CD4-positive, CD25-positive, alpha-beta regulatory T cell (primary cell): ENCODE data around the gene TMEM217. TPM values are rescaled to one million over a fixed set of nuclear protein-coding genes. Genes with fewer than 3 reads are reported as not detected.
"Not testable (repeated sequence)": the region's sequence is repeated elsewhere in the genome, so short reads cannot be mapped to it uniquely, and the experiment has no call there.

Source experiments
- ATAC-seq, 2 donors: fragments of 150-1000 bp; cut with Tn5 transposase; one replicate each; pipeline ENCODE4 v1.10.0; 2021; ENCODE audit warnings: low read depth in 2 of 2, moderate number of reproducible peaks in 2 of 2, moderate library complexity in 1 of 2
- DNase-seq, 3 donors: peaks; one replicate each; pipeline versions ENCODE4 v3.0.0 to v3.0.0-alpha.2; 2012 to 2022; ENCODE audit warnings: mixed read lengths in 1 of 3
- H3K27ac ChIP-seq: one replicate; pipeline ENCODE4 v1.7.0; 2013; ENCODE audit warnings: mild to moderate bottlenecking, low read length; ENCODE audit not compliant: insufficient read depth, poor library complexity, severe bottlenecking
- H3K27me3 ChIP-seq: one replicate; pipeline ENCODE4 v1.7.0; 2013; ENCODE audit warnings: low read length; ENCODE audit not compliant: control insufficient read depth, insufficient read depth
- H3K36me3 ChIP-seq: one replicate; pipeline ENCODE4 v1.7.0; 2013; ENCODE audit warnings: mild to moderate bottlenecking, low read length, moderate library complexity; ENCODE audit not compliant: control insufficient read depth, insufficient read depth
- H3K4me1 ChIP-seq: 2 replicates; pipeline ENCODE4 v1.7.0; 2013; ENCODE audit warnings: mild to moderate bottlenecking, low read length; ENCODE audit not compliant: insufficient read depth, control insufficient read depth, poor library complexity, severe bottlenecking
- H3K4me3 ChIP-seq: one replicate; pipeline ENCODE4 v1.7.0; 2013; ENCODE audit warnings: low read depth, mild to moderate bottlenecking, low read length, moderate library complexity
- H3K9me3 ChIP-seq, 2 experiments: 1 replicate in 1 of 2; 2 replicates in 1 of 2; pipeline ENCODE4 v1.7.0; 2013; ENCODE audit warnings: low read length in 2 of 2, mild to moderate bottlenecking in 1 of 2, moderate library complexity in 1 of 2; ENCODE audit not compliant: control insufficient read depth in 2 of 2
- H3K27ac Mint-ChIP-seq, 3 donors: one replicate each; pipeline ENCODE4 v1.8.0; 2020 to 2022; ENCODE audit warnings: mild to moderate bottlenecking in 3 of 3, mixed read lengths in 3 of 3, moderate library complexity in 2 of 3
- H3K27me3 Mint-ChIP-seq: one replicate; pipeline ENCODE4 v1.8.0; 2022; ENCODE audit warnings: mild to moderate bottlenecking, mixed read lengths
- H3K36me3 Mint-ChIP-seq: one replicate; pipeline ENCODE4 v1.8.0; 2020; ENCODE audit warnings: mixed read lengths
- H3K4me1 Mint-ChIP-seq, 4 donors: one replicate each; pipeline ENCODE4 v1.8.0; 2020 to 2022; ENCODE audit warnings: mixed read lengths in 4 of 4, mild to moderate bottlenecking in 1 of 4
- H3K4me3 Mint-ChIP-seq, 4 donors: one replicate each; pipeline ENCODE4 v1.8.0; 2020 to 2022; ENCODE audit warnings: mild to moderate bottlenecking in 4 of 4, mixed read lengths in 4 of 4, moderate library complexity in 3 of 4
- H3K9me3 Mint-ChIP-seq, 7 donors: one replicate each; pipeline ENCODE4 v1.8.0; 2020 to 2022; ENCODE audit warnings: mixed read lengths in 7 of 7, mild to moderate bottlenecking in 3 of 7, moderate library complexity in 2 of 7
- polyA plus RNA-seq, 4 donors: library from polyadenylated mRNA; unstranded; fragments of 300-500 nt; fragmentation: Illumina TruSeq; gene quantifications; one replicate each; pipeline ENCODE4 v1.2.3, GENCODE V29; 2021
- total RNA-seq: library from RNA; stranded (reverse); gene quantifications from one replicate; pipeline ENCODE4 v1.2.3, GENCODE V29; 2022

Gene TMEM217
- total RNA-seq, result 1.4 TPM
- 1 to 10 TPM in 1 of 4 donors, under 1 TPM in 3; 0.38 to 1.2 (median 0.72) TPM for polyA plus RNA-seq

DNA sequence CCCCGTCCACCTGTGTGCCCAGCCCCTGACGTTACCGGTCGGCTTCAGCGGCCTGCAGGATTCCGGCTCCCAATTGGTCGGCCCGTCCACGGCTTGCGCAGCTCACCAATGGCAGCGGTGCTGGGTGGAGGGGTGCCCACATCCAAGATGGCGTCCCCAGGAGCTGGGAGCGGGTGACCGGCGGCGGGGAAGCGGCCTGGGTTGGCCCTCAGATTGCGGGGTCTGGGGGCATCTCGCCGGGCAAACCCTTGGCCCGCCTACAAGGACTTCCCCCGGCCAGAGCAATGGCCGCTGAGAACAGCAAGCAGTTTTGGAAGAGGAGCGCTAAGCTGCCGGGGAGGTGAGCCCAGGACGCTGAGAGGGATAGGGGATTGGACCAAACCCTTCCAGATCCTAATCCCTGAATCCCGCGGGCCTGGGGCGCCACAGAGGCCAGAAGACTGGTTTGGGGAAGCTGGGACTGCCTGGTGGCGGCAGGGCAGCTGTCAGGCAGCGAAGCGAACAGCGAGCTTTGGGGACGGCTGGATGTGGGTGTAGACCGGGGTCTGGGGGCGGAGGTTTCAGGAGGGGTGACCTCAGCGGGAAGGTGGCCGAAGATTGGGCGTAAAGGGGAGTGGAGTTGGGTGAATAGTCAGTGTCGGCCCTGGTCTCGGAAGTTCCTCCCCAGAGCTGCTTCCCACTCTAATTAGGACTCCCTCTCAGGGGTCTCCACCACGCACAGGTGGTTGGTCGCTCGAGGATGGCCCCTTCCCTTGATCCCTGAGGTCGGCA, at the start of gene TMEM217, which contains the start of gene TBC1D22B:
Gene TMEM217 (minus strand): TSS at position 511 of the 771 bp plus-strand sequence. CDS start 39,114 bp downstream, outside the sequence.
Gene TBC1D22B (plus strand): TSS at position 139 of the 771 bp plus-strand sequence. CDS start 146 bp downstream, at position 285.
- DNase-seq (peak; percentile 93 to 97 (median 94)), ATAC-seq (peak; percentile 100)
- H3K9me3 ChIP-seq, result no peaks in the 10 kb centered on the region
- no peaks in the 10 kb centered on the region for H3K27me3 ChIP-seq
- H3K4me3 ChIP-seq, result peak within 1 kb of the TSS; percentile 89
- H3K4me1 Mint-ChIP-seq, result peaks cover 19 to 55% (median 39%) of the 10 kb centered on the region in 4 donors
- H3K27me3 Mint-ChIP-seq, result no peaks in the 10 kb centered on the region
- peak within 1 kb of the TSS; percentile 86 for H3K27ac ChIP-seq
- H3K36me3 Mint-ChIP-seq, result no peaks in the 10 kb centered on the region
- no peaks in the 10 kb centered on the region for H3K36me3 ChIP-seq
- peak within 1 kb of the TSS; percentile 89 to 96 (median 92) for H3K4me3 Mint-ChIP-seq
- no peaks in the 10 kb centered on the region for H3K9me3 Mint-ChIP-seq
- H3K27ac Mint-ChIP-seq, result peak within 1 kb of the TSS; percentile 69 to 93 (median 92)
- peaks cover 33% of the 10 kb centered on the region for H3K4me1 ChIP-seq

DNA sequence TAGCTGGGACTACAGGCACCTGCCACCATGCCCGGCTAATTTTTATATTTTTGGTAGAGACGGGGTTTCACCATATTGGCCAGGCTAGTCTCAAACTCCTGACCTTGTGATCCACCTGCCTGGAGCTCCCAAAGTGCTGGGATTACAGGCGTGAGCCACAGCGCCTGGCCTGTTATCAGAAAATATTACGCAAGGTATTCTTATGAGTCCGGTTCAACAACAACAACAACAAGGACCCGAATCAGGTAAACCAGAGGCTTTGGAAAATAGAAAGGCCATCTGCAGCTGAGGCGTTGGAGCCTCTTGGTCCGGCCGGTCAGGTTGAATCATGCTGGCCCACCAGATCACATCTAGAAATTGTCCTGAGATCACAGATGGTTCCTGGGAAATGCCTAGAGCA, 49.5 kb upstream of the TMEM217 start:
- not testable (repeated sequence) for H3K27me3 Mint-ChIP-seq, H3K27me3 ChIP-seq, H3K4me3 ChIP-seq, H3K9me3 Mint-ChIP-seq, H3K4me1 Mint-ChIP-seq, H3K27ac ChIP-seq, ATAC-seq, H3K4me1 ChIP-seq, H3K27ac Mint-ChIP-seq, DNase-seq, H3K4me3 Mint-ChIP-seq, H3K9me3 ChIP-seq
- peaks cover 25% of the 10 kb centered on the region for H3K36me3 ChIP-seq
- H3K36me3 Mint-ChIP-seq, result peaks cover 31% of the 10 kb centered on the region

DNA sequence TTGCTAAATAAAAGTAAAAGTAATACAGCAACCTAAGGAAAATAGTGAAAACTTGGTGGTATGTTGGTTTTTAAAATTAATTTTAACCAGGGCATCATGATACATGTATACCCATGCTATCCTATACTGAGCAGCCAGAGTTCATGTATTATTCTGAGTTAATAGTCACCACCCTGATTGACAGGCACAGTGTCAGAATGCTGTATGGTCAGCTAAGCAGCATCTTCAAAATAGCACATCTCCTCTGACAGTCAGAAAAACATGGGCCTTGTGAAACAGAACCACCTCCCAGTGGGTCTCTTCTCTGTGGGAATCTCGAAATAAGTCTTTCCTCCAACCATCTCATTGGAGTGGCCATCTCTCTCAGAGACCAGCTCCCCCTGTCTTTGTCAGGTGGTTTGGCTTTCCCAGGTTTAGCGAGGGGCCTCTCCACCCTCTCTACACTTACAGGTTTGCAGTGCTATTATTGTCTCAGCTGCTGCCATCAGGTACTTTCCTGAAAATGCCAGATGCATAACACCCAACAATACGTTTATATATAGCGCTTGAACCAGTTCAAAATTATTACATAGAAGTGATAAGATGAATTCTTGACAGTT, 48.8 kb upstream of the TMEM217 start:
- peaks cover 0 to 7% (median 3%) of the 10 kb centered on the region in 4 donors for H3K4me1 Mint-ChIP-seq
- DNase-seq (no peak), ATAC-seq (no peak)
- peaks cover 29% of the 10 kb centered on the region for H3K36me3 ChIP-seq
- H3K27me3 ChIP-seq, result no peaks in the 10 kb centered on the region
- no peaks in the 10 kb centered on the region for H3K27me3 Mint-ChIP-seq
- no peaks in the 10 kb centered on the region for H3K9me3 ChIP-seq
- no peak overlapping the region for H3K27ac ChIP-seq
- no peaks in the 10 kb centered on the region for H3K4me1 ChIP-seq
- no peaks in the 10 kb centered on the region for H3K9me3 Mint-ChIP-seq
- H3K36me3 Mint-ChIP-seq, result peaks cover 36% of the 10 kb centered on the region
- H3K4me3 ChIP-seq, result no peak overlapping the region
- H3K4me3 Mint-ChIP-seq, result no peak overlapping the region
- no peak overlapping the region for H3K27ac Mint-ChIP-seq

DNA sequence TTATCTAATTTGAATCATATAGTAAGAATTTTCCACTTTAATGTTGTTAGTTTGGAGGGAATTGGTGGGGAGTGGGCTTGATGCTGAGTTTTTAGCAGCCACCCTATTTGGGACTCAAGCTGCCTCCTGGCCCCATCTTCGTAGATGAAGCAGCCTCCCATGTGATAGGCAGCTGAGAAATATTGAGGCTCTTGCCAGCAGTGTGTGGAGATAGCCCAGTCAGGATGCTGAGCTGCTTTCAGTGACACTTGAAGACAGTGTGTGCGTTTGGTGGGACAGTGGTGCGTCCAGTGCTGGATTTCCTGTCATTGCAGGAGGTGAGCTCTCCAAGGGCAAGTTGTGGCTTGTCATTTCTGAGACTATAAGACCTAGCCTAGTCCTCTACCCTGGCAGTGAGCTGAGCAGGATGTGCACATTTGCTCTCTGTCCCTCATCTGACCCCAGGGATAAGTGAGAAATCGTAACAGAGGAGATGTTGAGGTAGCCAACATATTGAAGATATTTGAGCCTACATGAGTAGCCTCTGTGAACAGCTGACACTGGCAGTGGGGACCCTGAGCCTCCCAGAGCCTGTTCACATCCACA, 48.0 kb upstream of the TMEM217 start:
- peaks cover 0 to 7% (median under 1%) of the 10 kb centered on the region in 4 donors for H3K4me1 Mint-ChIP-seq
- peaks cover 36% of the 10 kb centered on the region for H3K36me3 ChIP-seq
- H3K4me3 Mint-ChIP-seq, result no peak overlapping the region
- H3K27ac Mint-ChIP-seq, result no peak overlapping the region
- ATAC-seq (no peak), DNase-seq (no peak)
- H3K27me3 ChIP-seq, result no peaks in the 10 kb centered on the region
- H3K27me3 Mint-ChIP-seq, result no peaks in the 10 kb centered on the region
- no peaks in the 10 kb centered on the region for H3K9me3 ChIP-seq
- H3K4me1 ChIP-seq, result no peaks in the 10 kb centered on the region
- no peak overlapping the region for H3K4me3 ChIP-seq
- H3K36me3 Mint-ChIP-seq, result peaks cover 43% of the 10 kb centered on the region
- H3K27ac ChIP-seq, result no peak overlapping the region
- H3K9me3 Mint-ChIP-seq, result no peaks in the 10 kb centered on the region

DNA sequence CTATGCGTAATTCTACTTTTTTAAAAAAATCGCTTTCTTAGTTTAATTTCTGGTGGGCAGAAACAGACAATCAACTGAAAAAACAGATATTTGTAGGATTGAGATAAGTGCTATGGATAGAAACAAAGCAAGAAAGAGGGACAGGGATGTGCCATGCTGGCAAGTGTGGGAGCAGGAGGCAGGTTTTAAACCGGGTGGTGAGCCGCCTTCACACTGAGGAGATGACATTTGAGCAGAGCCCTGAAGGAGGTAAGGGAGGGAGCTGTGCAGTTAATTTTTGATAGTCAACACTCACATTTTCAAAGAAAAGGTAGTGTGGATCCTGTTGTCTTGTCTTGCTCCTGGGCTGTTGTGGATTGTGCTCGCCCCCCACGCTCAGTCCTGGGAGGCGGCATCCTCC, 46.8 kb upstream of the TMEM217 start:
- DNase-seq (no peak), ATAC-seq (no peak)
- Mint-ChIP-seq H3K4me3 (no peak overlapping the region), H3K36me3 (peaks cover 46% of the 10 kb centered on the region), H3K4me1 (peaks cover 0 to 7% (median 0%) of the 10 kb centered on the region in 4 donors), H3K27ac (peak overlapping the region in 1 of 3 donors; percentile 48), H3K9me3 (no peaks in the 10 kb centered on the region), H3K27me3 (no peaks in the 10 kb centered on the region)
- no peak overlapping the region for H3K4me3 ChIP-seq
- no peaks in the 10 kb centered on the region for H3K9me3 ChIP-seq
- H3K27ac ChIP-seq, result no peak overlapping the region
- peaks cover 40% of the 10 kb centered on the region for H3K36me3 ChIP-seq
- H3K27me3 ChIP-seq, result no peaks in the 10 kb centered on the region
- H3K4me1 ChIP-seq, result no peaks in the 10 kb centered on the region

DNA sequence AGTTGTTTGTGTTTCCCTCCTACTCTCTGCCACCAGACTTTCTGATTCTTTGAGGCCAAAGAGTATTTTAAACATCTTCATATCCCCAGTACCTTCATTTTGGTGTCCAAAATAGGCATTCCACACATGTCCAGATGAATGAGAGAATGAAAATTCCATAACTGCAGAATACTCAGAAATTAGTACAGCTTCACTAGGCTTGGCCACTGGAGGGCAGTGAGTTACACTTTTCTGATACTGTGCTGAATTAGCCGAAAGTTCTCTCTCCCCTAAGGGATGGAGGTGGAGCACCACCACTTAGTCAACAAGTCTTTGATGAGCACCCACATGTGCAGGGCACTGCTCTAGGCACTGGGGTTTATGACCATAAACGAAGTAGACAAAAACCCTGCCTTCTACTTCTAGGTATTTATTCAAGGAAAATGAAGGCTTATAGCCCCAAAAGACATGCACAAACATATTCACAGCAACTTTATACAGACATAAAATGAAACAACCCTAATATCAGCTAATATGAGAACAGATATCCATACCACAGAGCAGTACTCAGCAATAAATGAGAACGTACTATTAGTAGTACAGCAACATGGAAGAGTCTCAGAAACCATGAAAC, 46.1 kb upstream of the TMEM217 start:
- peaks cover 0 to 7% (median 0%) of the 10 kb centered on the region in 4 donors for H3K4me1 Mint-ChIP-seq
- no peaks in the 10 kb centered on the region for H3K9me3 ChIP-seq
- no peak overlapping the region for H3K27ac Mint-ChIP-seq
- no peak for ATAC-seq
- H3K27me3 ChIP-seq, result no peaks in the 10 kb centered on the region
- H3K27me3 Mint-ChIP-seq, result no peaks in the 10 kb centered on the region
- peak in 1 of 3 donors; percentile 52 for DNase-seq
- no peak overlapping the region for H3K4me3 ChIP-seq
- no peaks in the 10 kb centered on the region for H3K4me1 ChIP-seq
- H3K9me3 Mint-ChIP-seq, result no peaks in the 10 kb centered on the region
- no peak overlapping the region for H3K27ac ChIP-seq
- H3K4me3 Mint-ChIP-seq, result no peak overlapping the region
- H3K36me3 Mint-ChIP-seq, result peaks cover 47% of the 10 kb centered on the region
- peaks cover 41% of the 10 kb centered on the region for H3K36me3 ChIP-seq

DNA sequence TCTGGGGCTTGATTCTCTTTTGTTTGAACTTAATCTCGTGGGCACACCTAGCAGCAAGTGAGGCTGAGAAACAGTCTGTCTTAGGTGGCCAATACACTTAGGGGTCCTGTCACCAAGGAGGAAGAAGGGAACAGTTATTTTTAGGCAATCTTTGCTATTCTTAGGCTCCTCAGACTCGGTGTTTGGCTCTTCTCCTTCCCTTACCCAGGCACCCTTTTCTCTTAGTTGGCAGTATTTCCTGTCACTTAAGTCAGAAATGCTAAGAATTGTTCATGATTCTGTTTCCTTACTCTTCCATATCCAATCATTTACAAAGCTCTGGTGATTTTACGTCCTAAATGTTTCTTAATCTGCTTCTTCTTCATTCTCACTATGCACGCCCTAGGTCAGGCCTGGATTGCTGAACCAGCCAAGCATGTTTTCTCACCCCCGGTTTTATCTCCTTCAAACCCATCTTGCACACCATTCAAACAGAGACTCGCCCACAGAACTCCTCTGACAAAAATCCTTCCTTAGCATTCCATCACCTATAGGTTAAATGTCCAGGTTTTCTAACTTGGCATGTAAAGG, 45.2 kb upstream of the TMEM217 start:
- H3K9me3 Mint-ChIP-seq, result no peaks in the 10 kb centered on the region
- H3K4me1 Mint-ChIP-seq, result peaks cover 0 to 7% (median 0%) of the 10 kb centered on the region in 4 donors
- ATAC-seq (no peak), DNase-seq (no peak)
- Histone ChIP-seq H3K36me3 (peaks cover 42% of the 10 kb centered on the region), H3K9me3 (no peaks in the 10 kb centered on the region), H3K27ac (no peak overlapping the region), H3K27me3 (no peaks in the 10 kb centered on the region), H3K4me1 (no peaks in the 10 kb centered on the region), H3K4me3 (no peak overlapping the region)
- H3K4me3 Mint-ChIP-seq, result no peak overlapping the region
- no peaks in the 10 kb centered on the region for H3K27me3 Mint-ChIP-seq
- peak overlapping the region in 2 of 3 donors; percentile 24 to 46 for H3K27ac Mint-ChIP-seq
- H3K36me3 Mint-ChIP-seq, result peaks cover 46% of the 10 kb centered on the region
